DMS153 treated with DMSO at 0.1 percent for 48 hours (cell line): Measurements from ENCODE around the gene DRC3.
A peak's percentile ranks its signal among the peaks of the same experiment; 100 is the strongest.
"Not testable (repeated sequence)": the region's sequence is repeated elsewhere in the genome, so short reads cannot be mapped to it uniquely, and the experiment has no call there.

Experiments
- DNase-seq: peaks from one replicate; lab custom pipeline; 2025; ENCODE audit not compliant: unreplicated experiment; lab: John Stamatoyannopoulos, UW

DRC3 gene

GRCh38 chr17:17972126-17972951 lies at the start of gene DRC3, which contains the start of gene TOM1L2:
Gene DRC3 (plus strand): TSS chr17:17972862. CDS start chr17:17977599, 4,737 bp downstream.
Gene TOM1L2 (minus strand): TSS chr17:17972400. CDS start chr17:17972313, 87 bp downstream.
- peak; percentile 98 for DNase-seq

GRCh38 chr17:17924131-17924856 lies 48.4 kb upstream of the DRC3 start:
- no peak for DNase-seq

GRCh38 chr17:17924857-17925250 lies 47.8 kb upstream of the DRC3 start:
- DNase-seq, result no peak

GRCh38 chr17:17926036-17926435 lies 46.6 kb upstream of the DRC3 start:
- DNase-seq, result no peak

GRCh38 chr17:17926840-17927449 lies 45.7 kb upstream of the DRC3 start:
- DNase-seq, result no peak

GRCh38 chr17:17928398-17929287 lies 44.0 kb upstream of the DRC3 start:
- DNase-seq, result no peak

- DNase-seq, result no peak
These were observed 42.8 kb upstream of the DRC3 start for GRCh38 chr17:17929655-17930380.

GRCh38 chr17:17930674-17931073 lies 42.0 kb upstream of the DRC3 start:
- no peak for DNase-seq

- DNase-seq, result no peak
These were observed 41.5 kb upstream of the DRC3 start for GRCh38 chr17:17931159-17931558.

- DNase-seq, result no peak
These were observed 38.9 kb upstream of the DRC3 start for GRCh38 chr17:17933775-17934174.

GRCh38 chr17:17934214-17934613 lies 38.4 kb upstream of the DRC3 start:
- DNase-seq, result no peak

GRCh38 chr17:17934806-17935205 lies 37.9 kb upstream of the DRC3 start:
- DNase-seq, result no peak

- DNase-seq, result no peak
These were observed 37.1 kb upstream of the DRC3 start for GRCh38 chr17:17935321-17936271.

- DNase-seq, result no peak
These were observed 35.3 kb upstream of the DRC3 start for GRCh38 chr17:17937201-17937853.

GRCh38 chr17:17937958-17938357 lies 34.7 kb upstream of the DRC3 start:
- DNase-seq, result no peak

GRCh38 chr17:17938388-17939107 lies 34.1 kb upstream of the DRC3 start:
- no peak for DNase-seq

- not testable (repeated sequence) for DNase-seq
These were observed 32.7 kb upstream of the DRC3 start for GRCh38 chr17:17939941-17940340.

- DNase-seq, result no peak
These were observed 32.2 kb upstream of the DRC3 start for GRCh38 chr17:17940441-17940911.
